Endometrial microvascular endothelial cells (primary cell): ENCODE results near the gene B9D1. TPM values are rescaled to one million over a fixed set of nuclear protein-coding genes. Genes with fewer than 3 reads are reported as not detected.

Source experiments
- in situ Hi-C: cut with HindIII; loops from 2 replicates; pipeline ENCODE4 v1.10.0; 2017; ENCODE audit warnings: low sequenced_read_pairs, low pct_unique_long_range_greater_than_20kb; ENCODE audit errors: inconsistent ontology term
- total RNA-seq: library from RNA; depleted of rRNA; stranded (reverse); fragments of >200 nt; gene quantifications from one replicate; pipeline ENCODE4 v1.2.3, GENCODE V29; 2015; ENCODE audit errors: inconsistent ontology term

Gene B9D1
- total RNA-seq, 1 donor from 2014 or later = 32.9 TPM

DNA sequence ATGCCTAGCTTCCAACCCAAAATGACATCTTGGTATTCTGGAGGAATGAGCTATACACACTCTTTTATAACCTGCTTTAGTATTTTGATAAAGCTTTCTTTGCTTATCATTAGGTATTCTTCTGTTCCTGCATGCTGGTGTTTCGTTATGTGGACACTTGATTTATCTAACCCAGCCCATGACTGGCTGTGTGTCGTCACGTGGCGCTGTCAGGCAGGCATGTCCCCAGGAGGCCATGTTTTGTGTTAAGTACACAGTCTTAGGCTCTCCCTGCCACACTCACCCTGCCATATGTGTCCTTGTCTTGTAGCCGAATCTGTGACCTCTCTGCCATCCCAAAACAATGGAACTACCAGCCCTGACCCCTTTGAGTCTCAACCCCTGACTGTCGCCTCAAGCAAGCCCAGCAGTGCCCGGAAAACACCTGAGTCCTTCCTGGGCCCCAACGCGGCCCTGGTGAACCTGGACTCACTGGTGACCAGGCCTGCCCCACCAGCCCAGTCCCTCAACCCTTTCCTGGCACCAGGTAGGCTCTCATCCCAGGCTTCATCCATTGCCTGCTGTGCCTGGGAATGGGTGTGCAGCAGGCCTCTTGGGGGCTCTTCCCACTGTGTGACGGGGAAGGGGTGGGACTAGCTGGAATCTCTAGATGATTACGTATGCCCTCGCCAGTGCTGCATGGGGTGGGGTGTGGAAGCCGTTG is 30.8 kb downstream of the B9D1 start:
- in situ Hi-C loops = no loop called here

DNA sequence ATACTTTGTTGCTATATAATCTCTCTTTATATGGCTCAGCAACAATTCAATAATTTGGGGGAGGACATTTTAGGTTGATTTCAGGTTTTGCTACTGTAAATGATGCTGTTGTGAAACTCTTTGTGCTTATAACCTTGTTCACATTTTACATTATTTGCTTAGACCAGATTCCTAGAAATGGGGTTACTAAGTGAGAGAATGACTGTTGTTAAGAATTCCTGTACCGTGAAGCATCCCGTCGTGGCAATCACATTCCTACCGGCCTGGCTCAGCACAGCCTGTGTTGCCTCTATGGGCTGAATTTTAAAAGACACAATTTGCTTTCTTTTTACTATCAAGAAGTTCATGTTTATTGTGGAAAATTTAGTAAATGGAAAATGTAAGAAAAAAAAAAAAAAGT is 31.4 kb downstream of the B9D1 start:
- in situ Hi-C loops = no loop called here

- in situ Hi-C loops = no loop called here
Measured at GRCh38 chr17:19330271-19330670, 32.3 kb downstream of the B9D1 start.

- in situ Hi-C loops = no loop called here
Measured at GRCh38 chr17:19329839-19330238, 32.7 kb downstream of the B9D1 start.

- in situ Hi-C loops = no loop called here
Measured at GRCh38 chr17:19329136-19329535, 33.4 kb downstream of the B9D1 start.

DNA sequence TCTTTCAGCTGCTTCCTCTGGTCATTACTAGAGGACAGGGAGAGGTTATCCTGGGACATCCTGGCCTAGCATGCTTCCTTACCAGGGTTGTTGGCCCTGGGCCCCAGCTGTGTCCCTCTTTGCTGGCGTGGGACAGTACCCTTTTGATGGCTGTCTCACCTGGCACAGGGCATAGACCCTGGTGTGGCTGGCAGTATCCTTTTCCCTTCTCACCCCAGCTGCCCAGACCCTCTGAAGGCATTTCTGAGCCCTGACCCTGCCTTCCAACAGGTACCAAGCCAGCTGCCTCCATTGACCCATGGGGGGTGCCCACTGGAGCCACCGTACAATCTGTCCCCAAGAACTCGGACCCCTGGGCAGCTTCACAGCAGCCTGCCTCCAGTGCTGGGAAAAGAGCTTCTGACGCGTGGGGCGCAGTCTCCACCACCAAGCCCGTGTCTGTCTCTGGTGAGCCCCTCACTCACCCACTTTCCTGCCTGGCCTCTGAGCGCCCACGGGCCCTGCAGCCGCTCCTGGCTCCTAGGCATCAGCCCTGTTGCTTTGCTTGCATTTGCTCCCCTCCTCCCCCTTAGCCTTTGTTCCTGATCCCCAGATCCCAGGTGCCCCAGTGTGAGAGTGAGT is 34.0 kb downstream of the B9D1 start:
- in situ Hi-C loops = no loop called here

DNA sequence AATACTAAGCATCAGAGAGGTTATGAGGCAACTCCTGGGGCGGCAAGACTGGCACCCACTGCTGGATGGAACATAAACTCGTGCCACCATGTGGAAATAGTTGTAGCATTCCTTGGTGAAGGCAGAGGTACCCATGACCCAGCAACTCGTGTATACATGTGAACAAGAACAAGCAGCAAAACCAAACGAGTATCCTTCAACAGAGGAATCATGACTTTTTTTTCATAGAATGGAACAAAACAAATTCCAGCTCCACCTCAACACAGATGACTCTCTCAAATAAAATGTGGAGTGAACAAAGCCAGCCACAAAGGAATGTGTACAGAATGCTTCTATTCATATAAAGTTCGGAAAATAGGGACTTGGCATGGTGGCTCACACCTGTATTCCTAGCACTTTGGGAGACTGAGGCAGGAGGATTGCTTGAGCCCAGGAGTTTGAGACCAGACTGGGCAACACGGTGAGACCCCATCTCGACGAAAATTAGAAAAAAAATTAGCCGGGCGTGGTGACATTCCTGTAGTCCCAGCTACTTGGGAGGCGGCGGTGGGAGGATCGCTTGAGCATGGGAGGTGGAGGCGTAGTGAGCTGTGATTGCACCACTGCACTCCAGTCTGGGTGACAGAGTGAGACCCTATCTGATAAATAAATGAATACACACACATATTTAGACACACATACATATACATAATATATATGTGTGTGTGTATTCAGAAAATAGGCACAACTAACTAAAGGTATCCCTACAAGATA is 35.3 kb downstream of the B9D1 start:
- in situ Hi-C loops = no loop called here

- in situ Hi-C loops = no loop called here
Measured at GRCh38 chr17:19325542-19325941, 37.0 kb downstream of the B9D1 start.

DNA sequence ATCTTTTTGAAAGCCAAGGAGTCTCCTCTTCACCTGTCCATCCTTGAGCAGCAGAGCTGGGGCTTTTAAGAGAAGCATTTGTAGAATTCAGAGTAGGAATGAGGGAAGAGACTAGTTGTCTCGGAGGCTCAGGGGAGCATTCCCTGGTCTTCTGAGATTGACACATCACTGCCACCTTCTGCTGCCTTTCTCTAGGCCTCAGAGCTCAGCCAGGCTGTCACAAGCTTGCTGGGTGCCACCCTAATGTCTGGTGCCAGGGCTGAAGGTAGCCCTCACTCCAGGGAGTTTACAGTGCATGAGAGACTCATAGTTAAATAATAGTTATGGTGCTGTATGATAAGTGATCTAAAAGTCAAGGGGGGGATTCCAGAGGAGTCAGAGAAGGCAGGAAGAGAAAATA is 39.7 kb downstream of the B9D1 start:
- in situ Hi-C loops = no loop called here

DNA sequence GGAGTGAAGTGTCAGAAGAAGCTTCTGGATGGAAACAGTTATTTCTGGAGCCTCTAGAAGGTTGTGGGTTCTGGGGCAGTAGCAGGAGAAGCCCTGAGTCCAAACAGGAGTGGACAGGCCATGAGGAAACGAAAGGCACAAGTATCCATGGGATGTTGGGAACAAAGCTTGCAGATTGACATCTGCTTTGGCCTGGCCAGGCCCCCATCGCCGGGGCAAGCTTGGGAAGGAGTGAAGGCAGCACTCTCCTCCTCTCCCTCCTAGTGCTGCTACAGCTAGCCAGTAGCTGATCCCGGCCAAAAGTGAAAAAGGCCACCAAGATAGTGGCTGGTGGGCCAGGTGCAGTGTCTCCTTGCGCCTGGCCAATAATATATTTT is 40.4 kb downstream of the B9D1 start:
- in situ Hi-C loops = no loop called here

GRCh38 chr17:19321481-19322128 is 40.9 kb downstream of the B9D1 start:
- in situ Hi-C loops = no loop called here

GRCh38 chr17:19320876-19321275 is 41.6 kb downstream of the B9D1 start:
- in situ Hi-C loops = no loop called here

DNA sequence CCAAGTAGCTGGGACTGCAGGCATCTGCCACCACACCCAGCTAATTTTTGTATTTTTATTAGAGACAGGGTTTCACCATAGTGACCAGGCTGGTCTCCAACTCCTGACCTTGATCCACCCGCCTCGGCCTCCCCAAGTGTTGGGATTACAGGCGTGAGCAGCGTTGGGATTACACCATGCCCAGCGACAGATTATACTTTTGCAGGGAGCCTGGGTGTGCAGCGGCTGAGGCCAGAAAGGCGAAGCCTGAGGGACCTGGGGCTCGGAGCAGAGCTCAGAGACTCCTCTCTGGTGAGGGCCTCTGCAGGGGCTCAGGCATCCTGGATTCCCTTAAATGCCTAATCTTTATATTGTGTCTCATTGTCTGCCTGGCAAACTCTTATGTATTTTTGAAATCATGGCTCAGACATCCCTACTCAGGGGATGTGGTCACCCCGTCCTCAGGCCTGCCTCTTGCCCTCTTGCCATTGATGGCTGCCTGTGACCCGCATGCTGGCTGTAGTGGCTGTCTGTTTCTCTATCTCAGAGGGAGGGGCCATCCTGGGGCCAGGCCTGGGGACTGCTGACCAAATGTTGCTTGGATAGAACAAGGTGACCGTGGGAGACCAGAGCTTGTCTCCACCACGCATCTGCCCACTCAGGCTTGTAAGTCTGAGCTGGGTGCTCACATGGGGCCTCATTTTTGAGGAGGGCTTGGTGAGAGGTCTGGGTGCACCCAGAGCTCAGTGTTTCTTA is 42.6 kb downstream of the B9D1 start:
- in situ Hi-C loops = no loop called here

DNA sequence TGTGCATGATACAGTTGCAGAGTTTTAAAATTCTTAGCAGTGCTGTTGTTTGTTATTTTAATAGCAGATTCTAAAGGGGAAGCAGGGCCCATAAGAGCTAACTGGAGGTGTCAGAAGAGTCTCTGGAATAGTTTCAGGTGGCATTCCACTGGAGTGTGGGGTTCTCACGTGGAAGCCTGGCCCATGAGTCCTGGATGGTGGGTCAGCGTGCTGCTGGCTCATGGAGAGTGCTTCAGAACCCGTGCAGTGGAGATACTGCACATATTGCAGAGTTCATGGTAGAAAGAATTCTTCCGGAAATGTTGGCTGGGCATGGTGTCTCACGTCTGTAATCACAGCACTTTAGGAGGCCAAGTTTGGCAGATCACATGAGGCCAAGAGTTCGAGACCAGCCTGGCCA is 43.9 kb downstream of the B9D1 start:
- in situ Hi-C loops = no loop called here

GRCh38 chr17:19317359-19318095 is 45.0 kb downstream of the B9D1 start:
- in situ Hi-C loops = no loop called here

DNA sequence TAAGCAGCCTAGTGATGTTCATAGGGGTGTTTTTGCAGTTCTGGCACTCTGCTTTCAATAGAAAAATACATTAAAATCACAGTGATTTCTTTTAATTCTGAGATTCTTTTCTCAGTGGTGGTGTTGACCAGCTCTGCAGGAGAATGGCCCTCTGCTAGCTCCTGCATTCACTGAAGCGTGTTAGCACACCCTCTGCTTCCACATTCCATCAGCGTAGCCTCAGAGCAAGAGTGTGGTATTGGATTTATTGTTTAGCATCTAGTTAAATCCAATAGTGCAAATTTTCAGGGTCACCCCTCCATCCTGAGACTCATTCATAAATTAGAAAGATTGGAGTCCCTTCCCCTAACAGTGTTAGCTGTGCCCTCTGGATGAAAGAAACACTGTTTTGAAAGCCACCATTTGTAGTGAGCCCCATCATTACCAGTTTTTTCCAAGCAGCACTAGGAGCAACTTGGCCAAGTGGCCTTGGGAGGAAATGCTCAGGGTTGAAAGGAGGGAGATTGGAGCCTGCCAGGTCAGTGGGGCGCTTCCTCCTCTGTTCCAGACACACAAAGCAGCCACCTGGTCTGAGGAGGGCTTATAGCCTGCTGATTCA is 45.7 kb downstream of the B9D1 start:
- in situ Hi-C loops = no loop called here

GRCh38 chr17:19315104-19315503 is 47.4 kb downstream of the B9D1 start:
- in situ Hi-C loops = no loop called here
